MG63 (cell line): ENCODE results near the gene NRTN. TPM values are rescaled to one million over a fixed set of nuclear protein-coding genes. Genes with fewer than 3 reads are reported as not detected.

Experiments
- DNase-seq: peaks from one replicate; pipeline ENCODE4 v3.0.0-alpha.2; 2020
- H3K27me3 ChIP-seq: fragments of 250-450 bp; sonication (Bioruptor Pico); 2 replicates; pipeline ENCODE4 v1.5.1; 2020; ENCODE audit warnings: mild to moderate bottlenecking, moderate library complexity
- H3K36me3 ChIP-seq: fragments of 250-450 bp; sonication (Bioruptor Pico); 2 replicates; pipeline ENCODE4 v1.5.1; 2020; ENCODE audit warnings: mild to moderate bottlenecking, moderate library complexity
- H3K4me3 ChIP-seq: fragments of 250-450 bp; sonication (Bioruptor Pico); 2 replicates; pipeline ENCODE4 v1.5.1; 2020; ENCODE audit warnings: mild to moderate bottlenecking, moderate library complexity
- H3K9me3 ChIP-seq: fragments of 250-450 bp; sonication (Bioruptor Pico); 2 replicates; pipeline ENCODE4 v1.5.1; 2020; ENCODE audit warnings: mild to moderate bottlenecking, moderate library complexity
- total RNA-seq: library from RNA; depleted of rRNA; stranded (reverse); fragments of >200 nt; shearing (Covaris generic); gene quantifications from 2 replicates; pipeline ENCODE4 v1.2.3, GENCODE V29; 2014; ENCODE audit warnings: low replicate concordance

The NRTN gene
- total RNA-seq, 1 experiment from 2014 or later = 1.4 TPM

DNA sequence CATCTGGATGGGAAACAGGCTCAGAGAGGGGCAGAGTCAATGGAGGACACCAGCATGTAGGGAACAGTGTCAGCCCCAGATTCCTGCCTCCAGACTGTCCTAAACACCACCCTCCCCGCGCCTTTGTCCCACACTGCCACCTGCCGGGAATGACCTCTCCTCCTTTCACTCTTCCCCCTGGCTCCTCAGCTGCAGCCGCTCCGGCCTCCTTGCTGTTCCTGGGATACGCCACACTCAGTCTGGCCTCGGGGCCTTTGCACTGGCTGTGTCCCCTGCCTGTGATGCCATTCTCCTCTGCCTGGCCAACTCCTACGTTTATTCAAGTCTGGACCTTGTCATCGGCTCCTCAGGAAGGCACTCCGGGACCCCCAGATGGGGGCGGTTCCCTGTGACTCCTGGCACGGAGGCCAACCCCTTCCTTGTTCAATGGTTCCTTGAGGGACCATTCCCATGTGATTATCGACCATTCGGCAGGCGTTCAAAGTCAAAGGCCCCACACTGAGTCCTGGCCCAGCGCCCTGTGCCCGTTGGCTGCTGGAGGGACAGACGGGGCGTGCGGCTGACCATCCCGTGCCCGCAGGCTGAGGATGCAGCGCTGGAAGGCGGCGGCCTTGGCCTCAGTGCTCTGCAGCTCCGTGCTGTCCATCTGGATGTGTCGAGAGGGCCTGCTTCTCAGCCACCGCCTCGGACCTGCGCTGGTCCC is 18.9 kb downstream of the NRTN start:
- H3K9me3 ChIP-seq = no peaks in the 10 kb centered on the region
- H3K27me3 ChIP-seq = no peaks in the 10 kb centered on the region
- H3K4me3 ChIP-seq = no peak overlapping the region
- no peaks in the 10 kb centered on the region for H3K36me3 ChIP-seq
- DNase-seq = peak; percentile 36

GRCh38 chr19:5824751-5825150 is 19.9 kb downstream of the NRTN start:
- no peak overlapping the region for H3K4me3 ChIP-seq
- H3K36me3 ChIP-seq = no peaks in the 10 kb centered on the region
- DNase-seq = no peak
- H3K27me3 ChIP-seq = no peaks in the 10 kb centered on the region
- H3K9me3 ChIP-seq = no peaks in the 10 kb centered on the region

DNA sequence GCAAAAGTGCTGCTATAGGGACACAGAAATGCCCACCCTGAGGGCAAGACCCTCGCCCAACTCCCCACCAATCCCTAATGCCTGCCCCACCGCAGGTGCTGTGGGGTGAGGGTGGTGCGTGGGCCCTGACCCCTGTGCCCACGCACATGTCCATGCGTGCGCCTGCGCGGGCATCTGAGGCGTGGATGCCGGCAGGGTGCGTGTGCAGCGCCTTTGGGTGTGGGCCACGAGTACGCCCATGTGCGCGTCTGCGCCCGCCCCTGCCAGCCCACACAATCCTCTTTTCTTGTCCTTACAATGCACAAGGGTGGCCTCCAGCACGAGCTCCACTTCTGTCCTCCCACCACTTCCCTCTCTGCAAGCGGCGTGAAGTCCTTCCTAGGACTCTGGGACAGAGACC is 20.3 kb downstream of the NRTN start:
- no peak for DNase-seq
- Histone ChIP-seq H3K9me3 (no peaks in the 10 kb centered on the region), H3K36me3 (no peaks in the 10 kb centered on the region), H3K4me3 (no peak overlapping the region), H3K27me3 (no peaks in the 10 kb centered on the region)

DNA sequence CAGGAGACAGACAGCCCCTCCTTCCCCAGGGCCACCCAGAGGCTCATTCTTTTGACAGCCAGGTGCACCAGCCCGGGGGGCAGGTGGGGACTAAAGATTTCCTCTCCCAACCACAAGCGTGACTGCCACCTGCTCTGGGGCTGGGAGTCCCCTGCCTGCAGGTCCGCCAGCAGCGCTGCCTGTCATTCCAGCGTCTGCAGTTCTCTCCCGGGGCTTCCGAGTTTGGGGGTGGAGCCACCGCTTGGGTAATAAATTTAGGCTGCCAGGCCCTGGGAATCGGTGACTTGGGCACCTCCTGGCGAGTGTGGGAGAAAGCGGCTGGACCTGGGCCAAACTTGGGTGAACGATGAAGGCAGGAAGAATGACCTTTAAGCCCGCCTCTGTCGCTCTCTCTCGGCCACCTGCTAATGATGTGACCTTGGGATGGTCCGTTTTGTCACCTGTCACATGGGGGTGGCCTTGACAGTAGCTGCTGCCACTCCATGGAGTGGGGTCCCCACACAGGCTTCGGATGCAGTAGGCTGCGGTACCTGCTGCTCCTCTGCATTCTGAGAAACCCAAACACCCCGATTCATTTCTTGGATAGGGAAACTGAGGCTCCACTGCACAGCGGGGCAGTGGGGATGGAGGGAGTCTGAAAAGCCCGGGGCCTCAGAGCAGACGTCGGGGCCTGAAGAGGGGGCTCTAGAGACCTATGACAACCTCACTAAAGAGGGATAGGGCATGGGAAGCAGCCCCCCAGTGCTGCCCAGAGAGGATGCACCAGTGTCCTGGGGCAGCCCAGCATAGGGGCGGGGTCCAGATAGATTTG is 21.9 kb downstream of the NRTN start:
- Histone ChIP-seq H3K36me3 (no peaks in the 10 kb centered on the region), H3K4me3 (no peak overlapping the region; the same call in 1 of the 2 replicates), H3K27me3 (no peaks in the 10 kb centered on the region), H3K9me3 (no peaks in the 10 kb centered on the region)
- peak; percentile 57 for DNase-seq

DNA sequence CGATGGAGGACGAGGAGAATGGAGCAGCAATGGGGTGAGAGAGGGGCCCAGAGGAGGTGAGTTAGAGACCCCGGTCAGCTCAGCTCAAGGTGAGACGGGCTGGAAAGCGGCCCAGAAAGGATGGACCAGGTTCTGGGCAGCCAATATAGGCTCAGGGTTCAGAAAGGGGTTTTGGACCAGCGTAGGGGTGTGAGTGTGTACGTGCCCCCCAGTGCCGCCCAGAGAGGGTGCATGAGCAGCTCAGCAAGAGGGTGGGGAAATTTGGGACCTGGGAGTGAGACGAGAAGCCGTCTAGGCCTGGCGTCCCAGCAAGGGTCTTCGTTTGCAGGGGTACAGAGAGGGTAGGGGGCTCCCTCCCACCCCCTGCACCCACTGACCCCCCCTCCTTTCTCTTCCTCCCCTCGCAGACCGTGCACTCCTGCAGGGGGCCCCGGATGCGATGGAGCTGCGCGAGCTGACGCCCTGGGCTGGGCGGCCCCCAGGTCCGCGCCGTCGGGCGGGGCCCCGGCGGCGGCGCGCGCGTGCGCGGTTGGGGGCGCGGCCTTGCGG is 22.5 kb downstream of the NRTN start:
- Histone ChIP-seq H3K9me3 (no peaks in the 10 kb centered on the region), H3K4me3 (peak overlapping the region; percentile 36), H3K36me3 (no peaks in the 10 kb centered on the region), H3K27me3 (no peaks in the 10 kb centered on the region)
- no peak for DNase-seq

- no peaks in the 10 kb centered on the region for H3K36me3 ChIP-seq
- H3K4me3 ChIP-seq = peak overlapping the region; percentile 53
- DNase-seq = peak; percentile 89
- H3K27me3 ChIP-seq = no peaks in the 10 kb centered on the region
- H3K9me3 ChIP-seq = no peaks in the 10 kb centered on the region
Measured at GRCh38 chr19:5827891-5828660, 23.2 kb downstream of the NRTN start.

- no peak for DNase-seq
- Histone ChIP-seq H3K9me3 (no peaks in the 10 kb centered on the region), H3K36me3 (no peaks in the 10 kb centered on the region), H3K4me3 (peak overlapping the region; percentile 53), H3K27me3 (no peaks in the 10 kb centered on the region)
Measured at GRCh38 chr19:5828661-5829566, 24.0 kb downstream of the NRTN start.

- Histone ChIP-seq H3K36me3 (no peaks in the 10 kb centered on the region), H3K9me3 (no peaks in the 10 kb centered on the region), H3K4me3 (no peak overlapping the region), H3K27me3 (no peaks in the 10 kb centered on the region)
- no peak for DNase-seq
Measured at GRCh38 chr19:5829567-5830310, 24.9 kb downstream of the NRTN start.

DNA sequence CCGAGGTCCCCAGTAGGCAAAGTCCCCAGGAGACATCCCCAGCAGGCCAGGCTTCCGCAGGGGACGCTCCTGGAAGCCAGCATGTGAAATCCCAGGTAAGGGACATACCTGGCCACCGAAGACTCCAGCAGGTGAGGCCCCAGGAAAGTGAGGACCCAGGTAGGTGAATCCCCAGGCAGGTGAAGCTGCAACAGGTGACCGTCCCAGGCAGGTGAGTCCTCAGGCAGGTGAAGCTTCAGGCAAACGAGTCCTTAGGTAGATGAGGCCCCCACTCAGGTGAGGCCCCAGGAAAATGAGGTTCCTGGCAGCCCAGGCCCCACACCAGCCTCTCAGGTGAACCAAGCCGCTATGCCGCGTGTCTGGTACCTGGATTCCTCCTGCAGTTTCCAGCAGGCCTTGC is 26.3 kb downstream of the NRTN start:
- Histone ChIP-seq H3K9me3 (no peaks in the 10 kb centered on the region), H3K36me3 (no peaks in the 10 kb centered on the region), H3K27me3 (no peaks in the 10 kb centered on the region), H3K4me3 (no peak overlapping the region)
- no peak for DNase-seq

- DNase-seq = no peak
- Histone ChIP-seq H3K27me3 (no peaks in the 10 kb centered on the region), H3K9me3 (no peaks in the 10 kb centered on the region), H3K4me3 (no peak overlapping the region), H3K36me3 (no peaks in the 10 kb centered on the region)
Measured at GRCh38 chr19:5832061-5832460, 27.2 kb downstream of the NRTN start.

DNA sequence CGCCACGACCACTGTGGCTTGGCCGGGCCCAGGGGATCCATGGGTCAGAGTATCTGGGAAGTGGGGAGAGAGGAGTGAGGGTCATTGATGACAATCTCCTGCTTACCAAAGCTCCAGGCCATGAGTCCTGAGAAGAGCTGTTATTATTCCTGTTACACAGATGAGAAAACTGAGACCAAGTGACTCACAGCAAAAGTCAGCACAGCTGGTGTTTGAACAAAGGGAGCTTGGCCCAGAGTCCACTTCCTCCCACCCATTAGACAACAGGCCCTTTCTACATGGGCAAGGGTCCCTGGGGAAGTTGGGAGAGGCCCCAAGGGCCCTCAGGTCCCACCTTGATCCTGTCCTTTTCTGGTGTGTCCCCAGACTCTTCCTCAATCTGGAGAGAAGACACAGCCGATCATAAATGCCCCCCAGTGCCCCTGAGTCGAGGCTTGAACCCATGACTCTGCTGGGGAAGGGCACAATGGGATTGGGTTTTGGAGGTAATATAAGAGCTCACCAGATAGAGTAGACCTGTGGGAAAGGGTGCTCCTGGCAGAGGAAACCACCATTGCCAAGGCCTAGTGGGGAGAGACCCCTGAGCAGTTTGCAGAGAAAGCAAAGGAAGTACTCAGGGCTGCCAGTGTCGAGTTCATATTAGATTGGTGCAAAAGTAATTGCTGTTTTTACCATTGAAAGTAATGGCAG is 27.8 kb downstream of the NRTN start:
- no peaks in the 10 kb centered on the region for H3K27me3 ChIP-seq
- H3K9me3 ChIP-seq = no peaks in the 10 kb centered on the region
- H3K36me3 ChIP-seq = no peaks in the 10 kb centered on the region
- no peak overlapping the region for H3K4me3 ChIP-seq
- no peak for DNase-seq

DNA sequence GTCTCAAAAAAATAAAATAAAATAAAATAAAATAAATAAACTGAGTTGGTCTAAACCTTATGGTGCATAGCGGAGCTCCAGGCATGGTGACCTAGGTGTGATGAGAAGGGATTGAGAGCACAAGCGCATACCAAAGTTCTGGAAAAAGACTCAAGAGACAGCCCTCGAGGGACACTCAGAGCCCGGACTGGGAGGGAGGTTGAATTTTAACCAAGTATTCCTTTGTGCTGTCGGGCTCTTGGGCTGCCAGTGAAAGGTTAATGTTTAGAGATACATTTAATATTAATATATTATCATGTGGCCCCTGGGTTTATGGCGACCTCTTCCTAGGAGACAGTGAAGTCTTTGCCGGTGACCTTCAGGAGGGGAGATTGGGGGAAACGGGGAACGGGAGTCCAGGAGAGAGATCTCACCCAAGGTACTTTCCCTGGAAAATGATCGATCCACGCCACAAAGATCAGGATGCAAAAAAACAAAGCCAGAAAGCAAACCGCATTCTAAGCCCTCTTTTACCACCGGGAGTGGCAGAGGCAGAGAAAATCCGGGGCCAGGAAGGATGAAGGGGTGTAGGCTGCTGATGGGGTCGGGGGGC is 33.0 kb downstream of the NRTN start:
- no peaks in the 10 kb centered on the region for H3K27me3 ChIP-seq
- no peaks in the 10 kb centered on the region for H3K36me3 ChIP-seq
- DNase-seq = no peak
- H3K4me3 ChIP-seq = no peak overlapping the region
- no peaks in the 10 kb centered on the region for H3K9me3 ChIP-seq

DNA sequence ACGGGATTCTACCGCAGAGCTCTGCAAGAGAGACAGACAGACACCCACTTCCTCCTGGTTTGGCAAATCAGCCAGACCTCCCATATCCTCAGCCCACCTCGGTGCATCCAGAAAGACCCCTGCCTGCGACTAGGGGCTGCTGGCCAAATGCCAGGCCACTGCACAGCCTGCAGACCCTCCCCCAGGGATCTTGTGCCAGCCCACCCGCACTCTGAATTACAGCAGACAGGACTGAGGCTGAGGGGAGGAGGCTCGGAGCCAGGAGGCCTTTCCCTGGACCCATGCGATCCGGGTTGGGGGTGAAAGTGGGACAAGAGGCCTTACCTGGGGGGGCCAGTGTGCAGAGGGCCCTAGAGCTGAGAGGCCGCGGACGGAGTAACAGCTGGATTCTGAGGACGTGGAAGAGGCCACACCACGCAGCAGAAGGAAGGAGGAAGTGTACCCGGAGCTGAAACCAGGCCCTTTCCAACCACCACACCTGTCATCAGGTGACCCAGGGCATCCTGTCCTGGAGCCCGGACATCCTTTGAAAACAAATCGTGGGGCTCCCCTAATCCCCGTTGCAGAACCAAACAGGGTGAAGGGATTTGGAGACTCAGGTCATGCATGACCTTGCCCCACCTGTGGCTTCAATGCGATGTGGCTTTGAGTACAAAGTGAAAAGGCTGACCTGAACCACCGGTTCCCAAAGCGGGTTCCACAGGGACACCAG is 33.6 kb downstream of the NRTN start:
- H3K4me3 ChIP-seq = no peak overlapping the region
- no peaks in the 10 kb centered on the region for H3K27me3 ChIP-seq
- H3K9me3 ChIP-seq = no peaks in the 10 kb centered on the region
- H3K36me3 ChIP-seq = no peaks in the 10 kb centered on the region
- DNase-seq = no peak
